ENCODE measurements around the gene IRF4.

The IRF4 gene

DNA sequence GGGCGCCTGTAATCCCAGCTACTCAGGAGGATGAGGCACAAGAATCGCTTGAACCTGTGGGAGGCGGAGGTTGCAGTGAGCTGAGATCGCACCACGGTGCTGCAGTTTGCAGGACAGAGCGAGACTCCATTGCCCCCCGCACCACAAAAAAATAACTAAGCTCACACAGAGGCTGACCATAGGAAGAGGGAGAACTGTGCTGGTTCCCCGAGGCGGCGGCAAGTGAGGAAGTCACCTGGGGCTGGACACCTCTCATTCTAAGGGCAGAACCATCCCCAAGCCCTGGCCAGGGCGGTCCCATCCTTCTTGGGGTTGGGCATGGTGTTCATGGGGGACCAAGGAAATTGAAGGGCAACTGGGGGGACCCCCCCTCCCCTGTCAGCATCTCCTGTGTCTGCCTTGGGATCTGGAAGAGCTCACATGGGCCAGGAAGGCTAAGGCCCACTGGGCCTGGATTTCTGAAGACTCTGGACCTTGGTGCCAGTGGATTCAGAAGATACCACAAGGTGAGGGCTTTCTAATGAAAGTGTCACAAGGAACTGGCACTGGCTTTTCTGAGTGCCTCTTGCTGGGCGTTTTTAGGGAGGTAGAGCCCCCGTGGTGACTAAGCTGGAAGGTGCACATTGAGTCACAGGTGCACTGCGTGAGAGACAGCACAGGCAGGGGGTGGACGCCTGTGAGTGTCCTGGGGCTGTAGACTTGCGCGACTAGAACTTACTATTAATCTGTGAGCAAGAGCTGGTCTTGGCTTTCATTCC, 11.5 kb downstream of the IRF4 start:
- no peak overlapping the region for H3K4me3 ChIP-seq (ENCODE audit: low read depth, low read length)
- in situ Hi-C loops (cut with HindIII; ENCODE audit: low sequenced_read_pairs) = no loop called here
- TF ChIP-seq, protein P1, sequence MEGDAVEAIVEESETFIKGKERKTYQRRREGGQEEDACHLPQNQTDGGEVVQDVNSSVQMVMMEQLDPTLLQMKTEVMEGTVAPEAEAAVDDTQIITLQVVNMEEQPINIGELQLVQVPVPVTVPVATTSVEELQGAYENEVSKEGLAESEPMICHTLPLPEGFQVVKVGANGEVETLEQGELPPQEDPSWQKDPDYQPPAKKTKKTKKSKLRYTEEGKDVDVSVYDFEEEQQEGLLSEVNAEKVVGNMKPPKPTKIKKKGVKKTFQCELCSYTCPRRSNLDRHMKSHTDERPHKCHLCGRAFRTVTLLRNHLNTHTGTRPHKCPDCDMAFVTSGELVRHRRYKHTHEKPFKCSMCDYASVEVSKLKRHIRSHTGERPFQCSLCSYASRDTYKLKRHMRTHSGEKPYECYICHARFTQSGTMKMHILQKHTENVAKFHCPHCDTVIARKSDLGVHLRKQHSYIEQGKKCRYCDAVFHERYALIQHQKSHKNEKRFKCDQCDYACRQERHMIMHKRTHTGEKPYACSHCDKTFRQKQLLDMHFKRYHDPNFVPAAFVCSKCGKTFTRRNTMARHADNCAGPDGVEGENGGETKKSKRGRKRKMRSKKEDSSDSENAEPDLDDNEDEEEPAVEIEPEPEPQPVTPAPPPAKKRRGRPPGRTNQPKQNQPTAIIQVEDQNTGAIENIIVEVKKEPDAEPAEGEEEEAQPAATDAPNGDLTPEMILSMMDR (IDR thresholded peaks at IDR 0.05; ENCODE audit: low read depth, low read length, missing control alignments) = no peak
- no peak for DNase-seq (ENCODE audit: low read depth)

GRCh38 chr6:403659-404655, 12.4 kb downstream of the IRF4 start:
- TF ChIP-seq, protein P1 (IDR thresholded peaks at IDR 0.05; ENCODE audit: low read depth, low read length, missing control alignments) = no peak
- H3K4me3 ChIP-seq (ENCODE audit: low read depth, low read length) = no peak overlapping the region
- in situ Hi-C loops (cut with HindIII; ENCODE audit: low sequenced_read_pairs) = no loop called here
- DNase-seq (ENCODE audit: low read depth) = no peak

- DNase-seq (ENCODE audit: low read depth) = no peak
- TF ChIP-seq, protein P1 (IDR thresholded peaks at IDR 0.05; ENCODE audit: low read depth, low read length, missing control alignments) = no peak
- in situ Hi-C loops (cut with HindIII; ENCODE audit: low sequenced_read_pairs) = no loop called here
- no peak overlapping the region for H3K4me3 ChIP-seq (ENCODE audit: low read depth, low read length)
Observed at GRCh38 chr6:404685-405423, 13.3 kb downstream of the IRF4 start.

DNA sequence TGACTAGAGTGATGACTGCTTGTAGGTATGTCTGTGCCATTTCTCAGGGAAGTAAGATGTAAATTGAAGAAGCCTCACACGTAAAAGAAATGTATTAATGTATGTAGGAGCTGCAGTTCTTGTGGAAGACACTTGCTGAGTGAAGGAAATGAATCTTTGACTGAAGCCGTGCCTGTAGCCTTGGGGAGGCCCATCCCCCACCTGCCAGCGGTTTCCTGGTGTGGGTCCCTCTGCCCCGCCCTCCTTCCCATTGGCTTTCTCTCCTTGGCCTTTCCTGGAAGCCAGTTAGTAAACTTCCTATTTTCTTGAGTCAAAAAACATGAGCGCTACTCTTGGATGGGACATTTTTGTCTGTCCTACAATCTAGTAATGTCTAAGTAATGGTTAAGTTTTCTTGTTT, 16.6 kb downstream of the IRF4 start:
- TF ChIP-seq, protein P1 (IDR thresholded peaks at IDR 0.05; ENCODE audit: low read depth, low read length, missing control alignments) = no peak
- in situ Hi-C loops (cut with HindIII; ENCODE audit: low sequenced_read_pairs) = no loop called here
- DNase-seq (ENCODE audit: low read depth) = no peak
- no peak overlapping the region for H3K4me3 ChIP-seq (ENCODE audit: low read depth, low read length)

- in situ Hi-C loops (cut with HindIII; ENCODE audit: low sequenced_read_pairs) = no loop called here
- no peak overlapping the region for H3K4me3 ChIP-seq (ENCODE audit: low read depth, low read length)
- DNase-seq (ENCODE audit: low read depth) = no peak
- TF ChIP-seq, protein P1 (IDR thresholded peaks at IDR 0.05; ENCODE audit: low read depth, low read length, missing control alignments) = peak; percentile 20
Observed at GRCh38 chr6:408599-409102, 17.1 kb downstream of the IRF4 start.

All from astrocyte of the cerebellum (primary cell).